Measurements from ENCODE around the gene LGR6.

DNA sequence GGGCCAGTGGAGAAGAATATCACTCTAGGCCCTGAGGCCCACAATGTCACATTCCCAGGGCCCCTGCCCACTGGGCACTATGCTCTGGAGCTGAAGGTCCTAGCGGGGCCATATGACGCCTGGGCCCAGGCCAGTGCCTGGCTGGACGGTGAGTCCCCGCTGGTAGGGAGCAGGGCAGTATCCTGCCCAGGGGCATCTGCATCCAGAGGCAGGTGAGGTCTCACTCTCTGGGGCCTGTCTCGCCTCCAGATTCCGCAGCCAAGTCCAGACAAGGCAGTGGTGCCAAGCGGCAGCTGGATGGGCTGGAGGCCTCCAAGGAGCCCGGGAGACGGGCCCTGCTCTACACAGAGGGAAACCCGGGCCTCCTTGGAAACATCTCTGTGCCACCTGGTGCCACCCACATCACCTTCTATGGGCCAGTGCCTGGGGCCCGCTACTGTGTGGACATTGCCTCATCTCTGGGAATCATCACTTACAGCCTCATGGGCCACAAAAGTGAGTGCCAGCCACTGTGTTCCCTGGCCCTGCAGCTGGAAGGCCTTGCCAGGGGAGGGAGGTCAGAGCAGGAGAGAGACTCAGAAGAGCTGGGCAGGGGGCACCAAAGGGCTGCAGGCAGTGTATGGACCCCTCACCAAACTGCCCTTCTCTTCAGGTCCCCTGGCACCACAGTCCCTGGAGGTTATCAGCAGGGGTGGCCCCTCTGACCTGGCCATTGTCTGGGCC, 22.1 kb upstream of the LGR6 start:
- TF ChIP-seq YY1 (IDR thresholded peaks at IDR 0.05; ENCODE audit: insufficient read depth, insufficient read length) (no peak), ZNF274 (IDR thresholded peaks at IDR 0.05; ENCODE audit: low read depth, low read length) (no peak)

All from NT2/D1 (cell line).